ENCODE results near the gene FRMD4B.
"Not testable (repeated sequence)": the region's sequence is repeated elsewhere in the genome, so short reads cannot be mapped to it uniquely, and the experiment has no call there.

DNA sequence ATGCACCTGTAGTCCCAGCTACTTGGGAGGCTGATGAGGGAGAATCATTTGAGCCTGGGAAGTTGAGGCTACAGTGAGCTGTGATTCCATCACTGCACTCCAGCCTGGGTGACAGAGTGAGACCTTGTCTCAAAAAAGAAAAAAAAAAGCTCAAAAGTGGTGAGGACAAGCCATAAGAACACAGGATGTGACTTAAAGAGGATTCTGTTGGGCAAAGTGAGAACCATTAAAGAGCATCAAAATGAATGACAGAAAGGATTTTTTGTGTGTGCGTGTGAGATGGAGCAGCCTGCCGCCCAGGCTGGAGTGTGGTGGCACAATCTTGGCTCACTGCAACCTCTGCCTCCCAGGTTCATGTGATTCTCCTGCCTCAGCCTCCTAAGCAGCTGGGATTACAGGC, 119.8 kb downstream of the FRMD4B start:
- TF ChIP-seq, protein P1, sequence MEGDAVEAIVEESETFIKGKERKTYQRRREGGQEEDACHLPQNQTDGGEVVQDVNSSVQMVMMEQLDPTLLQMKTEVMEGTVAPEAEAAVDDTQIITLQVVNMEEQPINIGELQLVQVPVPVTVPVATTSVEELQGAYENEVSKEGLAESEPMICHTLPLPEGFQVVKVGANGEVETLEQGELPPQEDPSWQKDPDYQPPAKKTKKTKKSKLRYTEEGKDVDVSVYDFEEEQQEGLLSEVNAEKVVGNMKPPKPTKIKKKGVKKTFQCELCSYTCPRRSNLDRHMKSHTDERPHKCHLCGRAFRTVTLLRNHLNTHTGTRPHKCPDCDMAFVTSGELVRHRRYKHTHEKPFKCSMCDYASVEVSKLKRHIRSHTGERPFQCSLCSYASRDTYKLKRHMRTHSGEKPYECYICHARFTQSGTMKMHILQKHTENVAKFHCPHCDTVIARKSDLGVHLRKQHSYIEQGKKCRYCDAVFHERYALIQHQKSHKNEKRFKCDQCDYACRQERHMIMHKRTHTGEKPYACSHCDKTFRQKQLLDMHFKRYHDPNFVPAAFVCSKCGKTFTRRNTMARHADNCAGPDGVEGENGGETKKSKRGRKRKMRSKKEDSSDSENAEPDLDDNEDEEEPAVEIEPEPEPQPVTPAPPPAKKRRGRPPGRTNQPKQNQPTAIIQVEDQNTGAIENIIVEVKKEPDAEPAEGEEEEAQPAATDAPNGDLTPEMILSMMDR (IDR thresholded peaks at IDR 0.05): not testable (repeated sequence)
- TF ChIP-seq POLR2A (IDR thresholded peaks at IDR 0.05; ENCODE audit: low read depth); POLR2AphosphoS5 (IDR thresholded peaks at IDR 0.05); EP300 (IDR thresholded peaks at IDR 0.05): not testable (repeated sequence)

All from esophagus muscularis mucosa (tissue), 4 donors.